ENCODE results near the gene KIFBP. TPM values are rescaled to one million over a fixed set of nuclear protein-coding genes. Genes with fewer than 3 reads are reported as not detected.

Gene KIFBP
- total RNA-seq, 1 donor from 2014 or later: 25.8 TPM

DNA sequence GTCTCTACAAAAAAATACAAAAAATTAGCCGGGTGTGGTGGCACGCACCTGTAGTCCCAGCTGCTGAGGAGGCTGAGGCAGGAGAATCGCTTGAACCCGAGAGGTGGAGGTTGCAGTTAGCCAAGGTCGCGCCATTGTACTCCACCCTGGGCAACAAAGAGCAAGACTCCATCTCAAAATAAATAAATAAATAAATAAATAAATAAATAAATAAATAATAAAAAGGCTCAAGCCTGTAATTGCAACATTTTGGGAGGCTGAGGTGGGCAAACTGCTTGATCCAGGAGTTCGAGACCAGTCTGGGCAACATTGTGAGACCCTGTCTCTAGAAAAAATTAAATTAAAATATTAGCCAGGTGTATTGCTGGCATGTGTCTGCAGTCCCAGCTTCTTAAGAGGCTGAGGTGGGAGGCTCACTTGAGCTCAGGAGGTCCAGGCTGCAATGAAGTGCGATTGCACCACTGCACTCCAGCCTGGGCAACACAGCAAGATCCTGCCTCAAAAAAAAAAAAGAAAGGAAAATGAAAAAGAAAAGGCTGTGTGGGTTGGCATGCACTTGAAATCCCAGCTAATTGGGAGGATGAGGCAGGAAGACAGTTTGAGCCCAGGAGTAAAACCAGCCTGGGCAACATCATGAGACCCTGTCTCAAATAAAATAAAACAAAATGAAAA is 71.7 kb downstream of the KIFBP start:
- no peak overlapping the region for H3K4me3 ChIP-seq
- no peaks in the 10 kb centered on the region for H3K36me3 ChIP-seq
- no peak for DNase-seq (ENCODE audit: extremely low spot score in 2 of 2)
- peaks cover 14% of the 10 kb centered on the region for H3K4me1 ChIP-seq
- intact Hi-C loops (cut with DNase I): no loop called here
- H3K27me3 ChIP-seq: no peaks in the 10 kb centered on the region
- no peak overlapping the region for H3K27ac ChIP-seq
- no peaks in the 10 kb centered on the region for H3K9me3 ChIP-seq
- TF ChIP-seq, protein P1, sequence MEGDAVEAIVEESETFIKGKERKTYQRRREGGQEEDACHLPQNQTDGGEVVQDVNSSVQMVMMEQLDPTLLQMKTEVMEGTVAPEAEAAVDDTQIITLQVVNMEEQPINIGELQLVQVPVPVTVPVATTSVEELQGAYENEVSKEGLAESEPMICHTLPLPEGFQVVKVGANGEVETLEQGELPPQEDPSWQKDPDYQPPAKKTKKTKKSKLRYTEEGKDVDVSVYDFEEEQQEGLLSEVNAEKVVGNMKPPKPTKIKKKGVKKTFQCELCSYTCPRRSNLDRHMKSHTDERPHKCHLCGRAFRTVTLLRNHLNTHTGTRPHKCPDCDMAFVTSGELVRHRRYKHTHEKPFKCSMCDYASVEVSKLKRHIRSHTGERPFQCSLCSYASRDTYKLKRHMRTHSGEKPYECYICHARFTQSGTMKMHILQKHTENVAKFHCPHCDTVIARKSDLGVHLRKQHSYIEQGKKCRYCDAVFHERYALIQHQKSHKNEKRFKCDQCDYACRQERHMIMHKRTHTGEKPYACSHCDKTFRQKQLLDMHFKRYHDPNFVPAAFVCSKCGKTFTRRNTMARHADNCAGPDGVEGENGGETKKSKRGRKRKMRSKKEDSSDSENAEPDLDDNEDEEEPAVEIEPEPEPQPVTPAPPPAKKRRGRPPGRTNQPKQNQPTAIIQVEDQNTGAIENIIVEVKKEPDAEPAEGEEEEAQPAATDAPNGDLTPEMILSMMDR (IDR thresholded peaks at IDR 0.05): no peak
- TF ChIP-seq POLR2AphosphoS5 (IDR thresholded peaks at IDR 0.05; ENCODE audit: insufficient read depth in 1 of 2, low read depth in 1 of 2): no peak
- no peak for TF ChIP-seq POLR2A (IDR thresholded peaks at IDR 0.05)

DNA sequence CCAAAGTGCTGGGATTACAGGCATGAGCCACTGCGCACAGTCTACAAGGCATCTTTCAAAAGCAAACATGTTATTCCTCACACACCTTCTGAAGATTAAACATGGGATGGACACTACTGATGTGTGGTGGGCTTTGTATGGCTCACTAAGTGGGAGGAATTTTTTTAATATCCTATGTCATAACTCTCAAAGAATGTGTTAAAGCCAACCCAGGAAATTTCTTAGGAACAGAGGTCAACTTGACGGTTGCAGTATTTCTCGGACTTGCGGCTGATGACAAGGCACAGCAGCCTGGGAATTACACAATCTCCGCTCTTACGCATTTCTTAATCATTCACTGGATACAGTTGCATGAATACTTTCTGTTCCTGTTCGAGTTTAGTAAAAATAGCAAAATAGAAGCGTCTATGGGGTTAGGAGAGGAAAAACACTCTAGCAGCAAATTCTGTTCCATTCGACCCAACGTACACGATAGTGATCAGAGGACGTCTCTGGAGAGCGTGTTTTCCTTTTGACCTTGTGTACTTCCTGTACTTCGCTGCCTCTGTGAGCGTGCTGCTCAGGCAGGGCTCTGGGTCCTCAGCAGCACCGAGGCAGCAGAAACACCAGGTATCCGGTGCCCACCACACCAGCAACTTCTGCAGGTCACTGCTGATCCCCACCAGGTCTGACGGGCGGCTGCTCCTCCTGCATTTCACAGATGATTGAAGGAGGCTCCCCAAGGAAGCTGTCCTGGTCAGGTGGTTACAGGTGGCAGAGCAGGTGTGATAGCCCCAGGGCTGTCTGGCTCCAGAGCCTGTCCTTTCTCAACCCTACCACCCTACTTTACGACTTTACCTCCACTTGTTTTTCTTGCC is 72.9 kb downstream of the KIFBP start:
- H3K27me3 ChIP-seq: no peaks in the 10 kb centered on the region
- peak overlapping the region; percentile 5 to 8 for H3K4me3 ChIP-seq
- DNase-seq (ENCODE audit: extremely low spot score in 2 of 2): peak in 1 of 2 donors; percentile 92
- peak overlapping the region; percentile 81 for H3K27ac ChIP-seq
- peaks cover 14% of the 10 kb centered on the region for H3K4me1 ChIP-seq
- no peaks in the 10 kb centered on the region for H3K9me3 ChIP-seq
- H3K36me3 ChIP-seq: no peaks in the 10 kb centered on the region
- intact Hi-C loops (cut with DNase I): no loop called here
- TF ChIP-seq POLR2AphosphoS5 (IDR thresholded peaks at IDR 0.05; ENCODE audit: insufficient read depth in 1 of 2, low read depth in 1 of 2) (peak; percentile 65 to 97), POLR2A (IDR thresholded peaks at IDR 0.05) (no peak)
- TF ChIP-seq, protein P1 (IDR thresholded peaks at IDR 0.05): no peak

DNA sequence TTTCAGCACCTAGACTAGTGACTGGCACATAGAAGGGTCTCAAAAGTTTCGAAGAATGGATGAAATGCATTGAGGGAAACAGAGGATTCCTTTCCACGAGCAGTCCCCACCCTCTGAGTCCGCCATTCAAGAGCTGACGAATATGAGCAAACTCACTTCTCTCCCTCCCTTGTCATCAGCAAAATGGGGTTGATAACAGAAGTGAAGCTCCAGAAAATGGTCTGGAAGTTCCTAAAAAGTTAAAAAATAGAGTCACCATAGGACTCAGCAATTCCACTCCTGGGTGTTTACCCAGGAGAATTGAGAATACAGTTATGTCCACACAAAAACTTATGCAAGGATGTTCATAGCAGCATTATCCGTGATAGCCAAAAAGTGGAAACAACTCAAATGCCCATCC is 74.3 kb downstream of the KIFBP start:
- no peaks in the 10 kb centered on the region for H3K36me3 ChIP-seq
- no peak for DNase-seq (ENCODE audit: extremely low spot score in 2 of 2)
- peaks cover 14% of the 10 kb centered on the region for H3K4me1 ChIP-seq
- no peaks in the 10 kb centered on the region for H3K27me3 ChIP-seq
- TF ChIP-seq POLR2A (IDR thresholded peaks at IDR 0.05): no peak
- TF ChIP-seq, protein P1 (IDR thresholded peaks at IDR 0.05): no peak
- no peak overlapping the region for H3K4me3 ChIP-seq
- no peaks in the 10 kb centered on the region for H3K9me3 ChIP-seq
- intact Hi-C loops (cut with DNase I): no loop called here
- H3K27ac ChIP-seq: no peak overlapping the region

DNA sequence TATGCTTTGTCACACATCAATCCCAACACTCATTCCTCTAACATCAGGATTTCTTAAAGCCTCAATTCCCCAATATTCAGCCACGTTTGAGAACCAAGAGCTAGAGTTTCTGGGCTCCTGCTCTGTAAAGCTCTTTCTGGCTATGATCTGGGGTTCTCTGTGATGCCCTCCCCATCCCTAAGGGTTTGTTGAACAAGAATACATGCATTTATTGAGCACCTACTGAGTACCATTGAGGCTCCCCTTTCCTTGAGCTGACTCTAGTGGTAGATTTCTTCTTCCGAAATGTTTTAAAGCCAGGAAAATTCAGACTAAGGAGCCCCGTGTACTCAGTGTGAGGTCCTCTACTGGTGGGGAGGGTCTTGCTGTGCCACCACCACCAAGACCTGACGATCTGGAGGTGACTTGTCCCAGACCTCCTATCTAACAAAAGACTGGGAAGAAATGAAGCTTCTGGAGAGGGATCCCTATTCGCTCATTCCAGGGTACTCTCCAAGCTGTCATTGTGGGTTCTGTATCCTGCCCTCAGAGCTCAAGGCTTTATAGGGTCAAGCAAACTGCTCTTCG is 76.2 kb downstream of the KIFBP start:
- Histone ChIP-seq H3K27me3 (no peaks in the 10 kb centered on the region), H3K4me3 (no peak overlapping the region), H3K27ac (no peak overlapping the region), H3K9me3 (no peaks in the 10 kb centered on the region), H3K4me1 (peaks cover 14% of the 10 kb centered on the region), H3K36me3 (no peaks in the 10 kb centered on the region)
- intact Hi-C loops (cut with DNase I): no loop called here
- TF ChIP-seq POLR2AphosphoS5 (IDR thresholded peaks at IDR 0.05; ENCODE audit: insufficient read depth in 1 of 2, low read depth in 1 of 2): no peak
- DNase-seq (ENCODE audit: extremely low spot score in 2 of 2): no peak

DNA sequence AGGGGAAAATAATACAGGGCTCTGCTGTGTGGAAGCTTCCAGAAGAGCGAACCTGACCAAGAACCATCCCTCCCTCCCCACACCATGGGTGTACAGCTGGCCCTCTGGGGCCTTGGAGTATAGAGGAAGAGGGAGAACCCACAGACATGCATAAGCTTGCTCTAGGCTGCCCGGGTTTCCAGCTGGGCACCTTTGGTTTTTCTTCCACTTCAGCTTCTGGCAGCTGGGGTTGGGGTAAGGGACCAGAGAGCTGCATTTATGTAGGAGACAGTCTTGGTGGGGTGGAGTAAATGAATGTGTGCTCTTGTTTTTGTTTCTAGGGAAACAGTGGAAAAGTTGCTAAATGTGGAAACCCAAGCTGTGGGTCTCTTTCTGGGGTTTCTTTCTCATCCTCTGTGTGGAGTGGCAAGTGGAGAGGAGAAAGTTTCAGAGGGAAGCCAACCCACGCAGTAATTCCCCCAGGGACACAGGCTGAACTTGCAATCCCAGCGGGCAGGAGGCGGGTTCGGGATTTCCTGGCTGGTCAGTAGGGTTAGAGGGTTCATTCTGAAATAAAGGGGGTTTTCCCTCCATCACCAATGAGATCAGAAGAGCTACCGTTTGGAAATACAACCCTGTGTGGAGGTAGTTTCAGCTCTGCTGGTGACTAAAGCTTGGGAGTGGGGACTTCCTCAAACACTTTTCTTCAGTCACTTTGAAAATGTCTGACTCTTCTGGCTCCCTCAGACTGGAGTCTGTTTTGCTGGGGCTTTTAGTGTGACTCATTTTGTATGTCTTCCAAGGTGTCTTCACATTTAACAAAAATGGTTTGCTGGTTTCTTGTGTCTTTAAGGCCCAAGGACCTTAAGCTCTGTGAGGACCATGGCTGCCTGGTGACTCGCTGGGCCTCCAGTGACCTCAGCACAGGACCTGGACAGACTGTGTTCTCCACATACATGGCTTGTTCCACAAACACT is 77.1 kb downstream of the KIFBP start:
- no peak overlapping the region for H3K27ac ChIP-seq

More for the DNA sequence above, 77.1 kb downstream of the KIFBP start:
- Histone ChIP-seq H3K4me3 (no peak overlapping the region), H3K4me1 (peaks cover 14% of the 10 kb centered on the region), H3K9me3 (no peaks in the 10 kb centered on the region), H3K27me3 (no peaks in the 10 kb centered on the region), H3K36me3 (no peaks in the 10 kb centered on the region)
- no peak for DNase-seq (ENCODE audit: extremely low spot score in 2 of 2)
- intact Hi-C loops (cut with DNase I): no loop called here
- no peak for TF ChIP-seq POLR2A (IDR thresholded peaks at IDR 0.05)
- TF ChIP-seq POLR2AphosphoS5 (IDR thresholded peaks at IDR 0.05; ENCODE audit: insufficient read depth in 1 of 2, low read depth in 1 of 2): no peak
- TF ChIP-seq, protein P1 (IDR thresholded peaks at IDR 0.05): no peak
